HepG2 (cell line): ENCODE measurements around the gene DHRS4L2. TPM values are rescaled to one million over a fixed set of nuclear protein-coding genes. Genes with fewer than 3 reads are reported as not detected.

Experiments used
- ATF5 ChIP-seq: sonication (generic); formaldehyde crosslinking; IDR thresholded peaks from 2 replicates; pipeline ENCODE4 v1.4.0; 2020; ENCODE audit warnings: mild to moderate bottlenecking, low read depth, missing genetic modification reagents
- CBX5 ChIP-seq: sonication (generic); formaldehyde crosslinking; IDR thresholded peaks from 2 replicates; pipeline ENCODE4 v1.4.0; 2020; ENCODE audit warnings: missing genetic modification reagents, borderline replicate concordance
- ERF ChIP-seq: IDR thresholded peaks from 2 replicates; pipeline ENCODE4 v1.6.1; 2018; ENCODE audit warnings: missing biosample characterization, missing genetic modification reagents
- FOXA3 ChIP-seq: IDR thresholded peaks from 2 replicates; pipeline ENCODE4 v1.6.1; 2016; ENCODE audit warnings: missing genetic modification reagents, missing compliant biosample characterization
- GATAD1 ChIP-seq: IDR thresholded peaks from 2 replicates; pipeline ENCODE4 v1.6.1; 2016; ENCODE audit warnings: missing genetic modification reagents, missing compliant biosample characterization
- HNF4G ChIP-seq, 2 experiments: sonication (generic) in 1 of 2; formaldehyde crosslinking in 1 of 2; IDR thresholded peaks; 2 replicates each; pipeline versions ENCODE4 v1.4.0 to v1.6.1; 2011 to 2020; ENCODE audit warnings: borderline replicate concordance in 2 of 2, low read depth in 2 of 2, mild to moderate bottlenecking in 2 of 2, low read length in 1 of 2, missing genetic modification reagents in 1 of 2, moderate library complexity in 1 of 2
- KDM3A ChIP-seq: IDR thresholded peaks from 2 replicates; pipeline ENCODE4 v1.6.1; 2018; ENCODE audit warnings: low read depth, missing compliant biosample characterization
- KLF16 ChIP-seq, 2 experiments: sonication (generic) in 1 of 2; formaldehyde crosslinking in 1 of 2; IDR thresholded peaks; 2 replicates each; pipeline versions ENCODE4 v1.6.1 to v1.8.0; 2016 to 2023; ENCODE audit warnings: missing genetic modification reagents in 2 of 2, missing compliant biosample characterization in 1 of 2
- MAFK ChIP-seq, 2 experiments: IDR thresholded peaks in 1 of 2; conservative IDR thresholded peaks in 1 of 2; 2 replicates each; pipeline ENCODE4 v1.6.1; 2011; ENCODE audit warnings: improper control_type of control experiment in 2 of 2, low read length in 2 of 2
- MED8 ChIP-seq: sonication (generic); formaldehyde crosslinking; IDR thresholded peaks from 2 replicates; pipeline ENCODE4 v1.8.1; 2023; ENCODE audit warnings: mild to moderate bottlenecking, missing genetic modification reagents; ENCODE audit not compliant: insufficient replicate concordance
- NFAT5 ChIP-seq: sonication (generic); formaldehyde crosslinking; IDR thresholded peaks from 2 replicates; pipeline ENCODE4 v1.4.0; 2020; ENCODE audit warnings: missing genetic modification reagents
- REPIN1 ChIP-seq: sonication (generic); formaldehyde crosslinking; IDR thresholded peaks from 2 replicates; pipeline ENCODE4 v1.8.0; 2022; ENCODE audit warnings: missing genetic modification reagents, low read depth, mild to moderate bottlenecking, borderline replicate concordance
- RFXAP ChIP-seq: sonication (generic); formaldehyde crosslinking; IDR thresholded peaks from 2 replicates; pipeline ENCODE4 v1.4.0; 2020; ENCODE audit warnings: missing genetic modification reagents, borderline replicate concordance
- RXRA ChIP-seq: sonication (generic); formaldehyde crosslinking; IDR thresholded peaks from 2 replicates; pipeline ENCODE4 v1.5.1; 2020; ENCODE audit warnings: missing genetic modification reagents
- SMC3 ChIP-seq: IDR thresholded peaks from 2 replicates; pipeline ENCODE4 v1.6.1; 2011; ENCODE audit warnings: low read length, improper control_type of control experiment
- SOX6 ChIP-seq, 2 experiments: fragments of 450-650 bp in 1 of 2; sonication (generic) in 1 of 2; formaldehyde crosslinking in 1 of 2; IDR thresholded peaks; 2 replicates each; pipeline versions ENCODE4 v1.4.0 to v1.6.1; 2017 to 2020; ENCODE audit warnings: antibody characterized with exemption in 1 of 2, mild to moderate bottlenecking in 1 of 2, missing genetic modification reagents in 1 of 2
- ZNF274 ChIP-seq: sonication (generic); formaldehyde crosslinking; IDR thresholded peaks from 2 replicates; pipeline ENCODE4 v1.5.1; 2020; ENCODE audit warnings: mild to moderate bottlenecking, missing genetic modification reagents
- ZNF547 ChIP-seq: sonication (generic); formaldehyde crosslinking; IDR thresholded peaks from 2 replicates; pipeline ENCODE4 v1.5.1; 2020; ENCODE audit warnings: mild to moderate bottlenecking, missing genetic modification reagents
- ZNF562 ChIP-seq: sonication (generic); formaldehyde crosslinking; IDR thresholded peaks from 2 replicates; pipeline ENCODE4 v1.8.0; 2022; ENCODE audit warnings: missing genetic modification reagents, borderline replicate concordance
- ZNF580 ChIP-seq: IDR thresholded peaks from 2 replicates; pipeline ENCODE4 v1.6.1; 2016; ENCODE audit warnings: low read depth, borderline replicate concordance
- ZNF709 ChIP-seq: sonication (generic); formaldehyde crosslinking; IDR thresholded peaks from 2 replicates; pipeline ENCODE4 v1.5.0; 2020; ENCODE audit warnings: mild to moderate bottlenecking, missing genetic modification reagents
- polyA plus RNA-seq, 8 experiments: library from polyadenylated mRNA; depleted of rRNA in 3 of 8; stranded (reverse) in 7 of 8; unstranded in 1 of 8; fragments of >200 nt; fragmentation: Illumina TruSeq in 4 of 8; extraction: Trizol in 4 of 8; gene quantifications; 2 replicates each; pipeline versions ENCODE4 v1.2.1 to v1.2.3, GENCODE V29; 2011 to 2016; ENCODE audit warnings: low read depth in 4 of 8, missing spikeins in 1 of 8, mixed read lengths in 1 of 8; ENCODE audit not compliant: insufficient read depth in 1 of 8
- total RNA-seq, 5 experiments: library from RNA; depleted of rRNA; stranded (reverse); fragments of >200 nt; fragmentation: Illumina TruSeq; extraction: Trizol; gene quantifications; 2 replicates each; pipeline ENCODE4 v1.2.3, GENCODE V29; 2016; ENCODE audit warnings: low read depth in 1 of 5

The DHRS4L2 gene
- total and polyA plus RNA-seq, 2 of the 13 experiments (the other 11 are each of a cell fraction or from before 2014, with no cell fraction given) = 24.7 to 38.2 TPM

- TF ChIP-seq NFAT5 (CRISPR knock-in tag) (0 out of 2 replicates have a peak, but pooled peaks have one; percentile 7), SOX6 (IDR thresholded peaks at IDR 0.05) (no peak), SOX6 (CRISPR knock-in tag; IDR thresholded peaks at IDR 0.05) (0 out of 2 replicates have a peak, but pooled peaks have one; percentile 6), ATF5 (no peak), KLF16 (CRISPR knock-in tag; IDR thresholded peaks at IDR 0.05) (0 out of 4 replicates have a peak, but pooled peaks of 1 of the 2 experiments have one; percentile 14), FOXA3 (CRISPR knock-in tag) (peak; percentile 52; the same call in 1 of the 2 replicates), ERF (no peak), ZNF580 (CRISPR knock-in tag) (no peak), SMC3 (peak; percentile 37; the same call in 1 of the 2 replicates), RXRA (peak; percentile 22; the same call in 1 of the 2 replicates), REPIN1 (peak; percentile 44; the same call in 1 of the 2 replicates), CBX5 (CRISPR knock-in tag) (peak; percentile 65; the same call in 1 of the 2 replicates), MAFK (conservative IDR thresholded peaks at IDR 0.05 in 1 of 2, IDR thresholded peaks at IDR 0.05 in 1 of 2; ENCODE audit: low read length in 2 of 2) (no peak), HNF4G (IDR thresholded peaks at IDR 0.05; ENCODE audit: borderline replicate concordance, low read depth, low read length) (no peak), HNF4G (CRISPR knock-in tag; IDR thresholded peaks at IDR 0.05; ENCODE audit: borderline replicate concordance, low read depth) (no peak), RFXAP (CRISPR knock-in tag) (peak; percentile 53; the same call in 1 of the 2 replicates), GATAD1 (CRISPR knock-in tag) (peak; percentile 24), MED8 (CRISPR knock-in tag) (no peak), ZNF709 (CRISPR knock-in tag) (no peak), ZNF547 (CRISPR knock-in tag) (peak; percentile 58; the same call in 1 of the 2 replicates), KDM3A (CRISPR knock-in tag) (no peak), ZNF274 (peak; percentile 61; the same call in 1 of the 2 replicates), ZNF562 (no peak)
These were observed 37.0 kb upstream of the DHRS4L2 start (continued) for GRCh38 chr14:23951590-23952201.
